HL-60 (cell line): Measurements from ENCODE around the gene TTC39B.
"Not testable (repeated sequence)": the region's sequence is repeated elsewhere in the genome, so short reads cannot be mapped to it uniquely, and the experiment has no call there.

Source experiments
- DNase-seq, 2 experiments: peaks; one replicate each; pipeline ENCODE4 v3.0.0-alpha.2; 2010 to 2020; ENCODE audit warnings: low read depth in 1 of 2, low spot score in 1 of 2
- H3K27ac ChIP-seq: fragments of 250-450 bp; sonication (Bioruptor Pico); replicated peaks from 2 replicates; pipeline ENCODE4 v1.5.1; 2020; ENCODE audit warnings: mild to moderate bottlenecking, moderate library complexity
- H3K27me3 ChIP-seq: fragments of 250-450 bp; sonication (Bioruptor Pico); 2 replicates; pipeline ENCODE4 v1.5.1; 2021; ENCODE audit warnings: mild to moderate bottlenecking, moderate library complexity; ENCODE audit not compliant: insufficient read depth, poor library complexity, severe bottlenecking
- H3K4me3 ChIP-seq: replicated peaks from 2 replicates; pipeline ENCODE4 v1.5.1; 2011; ENCODE audit warnings: mild to moderate bottlenecking, control low read depth, low read length; ENCODE audit not compliant: insufficient read depth
- GABPA ChIP-seq: IDR thresholded peaks from 2 replicates; pipeline ENCODE4 v1.6.1; 2012; ENCODE audit warnings: low read depth
- POLR2AphosphoS5 ChIP-seq: IDR thresholded peaks from 2 replicates; pipeline ENCODE4 v1.6.1; 2012; ENCODE audit warnings: low read depth
- SPI1 ChIP-seq: IDR thresholded peaks from 2 replicates; pipeline ENCODE4 v1.6.1; 2012; ENCODE audit warnings: low read depth, mild to moderate bottlenecking, borderline replicate concordance
- TF ChIP-seq, protein P1 (sequence below): IDR thresholded peaks from 2 replicates; pipeline ENCODE4 v1.6.1; 2012; ENCODE audit warnings: low read depth; ENCODE audit not compliant: insufficient replicate concordance
- TF ChIP-seq, protein P2 (sequence below): IDR thresholded peaks from one replicate; pipeline ENCODE4 v1.5.1; 2011; ENCODE audit warnings: low read length, control low read depth, inconsistent platforms; ENCODE audit not compliant: insufficient read depth

TTC39B gene

DNA sequence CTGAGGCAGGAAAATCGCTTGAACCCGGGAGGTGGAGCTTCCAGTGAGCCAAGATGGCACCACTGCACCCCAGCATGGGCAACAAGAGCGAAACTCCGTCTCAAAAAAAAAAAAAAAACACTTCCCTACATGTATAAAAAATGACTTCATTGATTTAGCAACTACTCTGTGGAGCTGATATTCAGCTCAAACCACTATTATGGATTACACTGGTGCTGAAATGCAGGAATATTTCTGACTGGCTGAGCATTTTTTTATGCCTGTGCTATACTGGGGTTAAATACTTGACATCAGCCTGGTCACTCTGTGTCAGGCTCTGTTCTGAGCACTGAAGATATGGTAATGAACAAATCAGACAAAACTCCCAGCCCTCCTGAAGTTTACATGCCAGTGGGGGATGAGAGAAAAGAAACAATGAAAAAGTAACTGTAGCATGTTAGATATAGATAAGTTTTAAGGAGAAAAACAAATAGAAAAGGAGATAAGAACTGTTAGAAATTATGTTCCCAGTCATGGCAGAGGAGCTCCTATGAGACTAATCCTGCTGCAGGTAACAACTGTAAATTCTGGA lies 22.6 kb upstream of the TTC39B start:
- DNase-seq: no peak
- no peak overlapping the region for H3K4me3 ChIP-seq
- H3K27me3 ChIP-seq: no peaks in the 10 kb centered on the region
- H3K27ac ChIP-seq: no peak overlapping the region
- TF ChIP-seq SPI1 (no peak), GABPA (no peak), POLR2AphosphoS5 (no peak)
- TF ChIP-seq, protein P1, sequence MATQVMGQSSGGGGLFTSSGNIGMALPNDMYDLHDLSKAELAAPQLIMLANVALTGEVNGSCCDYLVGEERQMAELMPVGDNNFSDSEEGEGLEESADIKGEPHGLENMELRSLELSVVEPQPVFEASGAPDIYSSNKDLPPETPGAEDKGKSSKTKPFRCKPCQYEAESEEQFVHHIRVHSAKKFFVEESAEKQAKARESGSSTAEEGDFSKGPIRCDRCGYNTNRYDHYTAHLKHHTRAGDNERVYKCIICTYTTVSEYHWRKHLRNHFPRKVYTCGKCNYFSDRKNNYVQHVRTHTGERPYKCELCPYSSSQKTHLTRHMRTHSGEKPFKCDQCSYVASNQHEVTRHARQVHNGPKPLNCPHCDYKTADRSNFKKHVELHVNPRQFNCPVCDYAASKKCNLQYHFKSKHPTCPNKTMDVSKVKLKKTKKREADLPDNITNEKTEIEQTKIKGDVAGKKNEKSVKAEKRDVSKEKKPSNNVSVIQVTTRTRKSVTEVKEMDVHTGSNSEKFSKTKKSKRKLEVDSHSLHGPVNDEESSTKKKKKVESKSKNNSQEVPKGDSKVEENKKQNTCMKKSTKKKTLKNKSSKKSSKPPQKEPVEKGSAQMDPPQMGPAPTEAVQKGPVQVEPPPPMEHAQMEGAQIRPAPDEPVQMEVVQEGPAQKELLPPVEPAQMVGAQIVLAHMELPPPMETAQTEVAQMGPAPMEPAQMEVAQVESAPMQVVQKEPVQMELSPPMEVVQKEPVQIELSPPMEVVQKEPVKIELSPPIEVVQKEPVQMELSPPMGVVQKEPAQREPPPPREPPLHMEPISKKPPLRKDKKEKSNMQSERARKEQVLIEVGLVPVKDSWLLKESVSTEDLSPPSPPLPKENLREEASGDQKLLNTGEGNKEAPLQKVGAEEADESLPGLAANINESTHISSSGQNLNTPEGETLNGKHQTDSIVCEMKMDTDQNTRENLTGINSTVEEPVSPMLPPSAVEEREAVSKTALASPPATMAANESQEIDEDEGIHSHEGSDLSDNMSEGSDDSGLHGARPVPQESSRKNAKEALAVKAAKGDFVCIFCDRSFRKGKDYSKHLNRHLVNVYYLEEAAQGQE: no peak
- TF ChIP-seq, protein P2, sequence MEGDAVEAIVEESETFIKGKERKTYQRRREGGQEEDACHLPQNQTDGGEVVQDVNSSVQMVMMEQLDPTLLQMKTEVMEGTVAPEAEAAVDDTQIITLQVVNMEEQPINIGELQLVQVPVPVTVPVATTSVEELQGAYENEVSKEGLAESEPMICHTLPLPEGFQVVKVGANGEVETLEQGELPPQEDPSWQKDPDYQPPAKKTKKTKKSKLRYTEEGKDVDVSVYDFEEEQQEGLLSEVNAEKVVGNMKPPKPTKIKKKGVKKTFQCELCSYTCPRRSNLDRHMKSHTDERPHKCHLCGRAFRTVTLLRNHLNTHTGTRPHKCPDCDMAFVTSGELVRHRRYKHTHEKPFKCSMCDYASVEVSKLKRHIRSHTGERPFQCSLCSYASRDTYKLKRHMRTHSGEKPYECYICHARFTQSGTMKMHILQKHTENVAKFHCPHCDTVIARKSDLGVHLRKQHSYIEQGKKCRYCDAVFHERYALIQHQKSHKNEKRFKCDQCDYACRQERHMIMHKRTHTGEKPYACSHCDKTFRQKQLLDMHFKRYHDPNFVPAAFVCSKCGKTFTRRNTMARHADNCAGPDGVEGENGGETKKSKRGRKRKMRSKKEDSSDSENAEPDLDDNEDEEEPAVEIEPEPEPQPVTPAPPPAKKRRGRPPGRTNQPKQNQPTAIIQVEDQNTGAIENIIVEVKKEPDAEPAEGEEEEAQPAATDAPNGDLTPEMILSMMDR: no peak

DNA sequence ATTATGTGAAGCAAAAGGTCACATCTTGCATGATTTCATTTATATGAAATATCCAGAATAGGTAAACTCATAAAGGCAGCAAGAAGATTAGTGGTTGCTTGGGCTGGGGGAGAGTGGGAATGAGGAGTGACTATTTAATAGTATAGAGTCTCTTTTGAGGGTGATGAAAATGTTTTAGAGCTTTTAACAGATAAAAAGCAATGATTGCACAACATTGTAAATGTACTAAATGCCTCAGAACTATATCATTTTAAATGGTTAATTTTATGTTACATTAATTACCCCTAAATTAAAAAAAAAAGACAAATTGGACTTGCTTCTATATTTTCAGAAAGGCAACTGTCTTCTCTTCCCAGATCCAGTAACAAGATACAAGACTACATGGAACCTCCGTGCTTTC lies 21.9 kb upstream of the TTC39B start:
- TF ChIP-seq GABPA (no peak), SPI1 (no peak), POLR2AphosphoS5 (no peak)
- TF ChIP-seq, protein P2: no peak
- TF ChIP-seq, protein P1: no peak
- no peaks in the 10 kb centered on the region for H3K27me3 ChIP-seq
- no peak overlapping the region for H3K27ac ChIP-seq
- H3K4me3 ChIP-seq: no peak overlapping the region
- no peak for DNase-seq

DNA sequence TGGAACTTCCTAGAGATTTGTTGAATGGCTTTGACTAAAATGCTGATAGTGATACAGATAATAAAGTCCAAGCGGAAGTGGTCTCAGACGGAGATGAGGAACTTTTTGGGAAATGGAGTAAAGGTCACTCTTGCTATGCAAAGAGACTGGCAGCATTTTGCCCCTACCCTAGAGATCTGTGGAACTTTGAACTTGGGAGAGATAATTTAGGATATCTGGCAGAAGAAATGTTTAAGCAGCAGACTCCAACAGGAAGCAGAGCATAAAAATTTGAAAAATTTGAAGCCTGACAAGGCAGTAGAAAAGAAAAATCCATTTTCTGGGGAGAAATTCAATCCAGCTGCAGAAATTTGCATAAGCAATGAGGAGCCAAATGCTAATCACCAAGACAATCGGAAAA lies 15.7 kb upstream of the TTC39B start:
- not testable (repeated sequence) for H3K27me3 ChIP-seq, DNase-seq, H3K27ac ChIP-seq

DNA sequence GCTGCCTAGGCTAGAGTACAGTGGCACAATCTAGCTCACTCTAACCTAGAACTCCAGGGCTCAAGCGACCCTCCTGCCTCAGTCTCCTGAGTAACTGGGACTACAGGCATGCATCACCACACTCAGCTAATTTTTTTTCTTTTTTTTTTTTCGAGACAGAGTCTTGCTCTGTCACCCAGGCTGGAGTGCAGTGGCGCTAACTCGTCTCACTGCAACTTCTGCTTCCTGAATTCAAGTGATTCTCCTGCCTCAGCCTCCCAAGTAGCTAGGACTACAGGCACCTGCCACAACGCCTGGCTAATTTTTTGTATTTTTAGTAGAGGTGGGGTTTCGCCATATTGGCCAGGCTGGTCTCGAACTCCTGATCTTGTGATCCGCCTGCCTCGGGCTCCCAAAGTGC lies 12.6 kb upstream of the TTC39B start:
- H3K27ac ChIP-seq, DNase-seq, H3K4me3 ChIP-seq, H3K27me3 ChIP-seq: not testable (repeated sequence)

More for the DNA sequence above, 15.7 kb upstream of the TTC39B start:
- H3K4me3 ChIP-seq: not testable (repeated sequence)

DNA sequence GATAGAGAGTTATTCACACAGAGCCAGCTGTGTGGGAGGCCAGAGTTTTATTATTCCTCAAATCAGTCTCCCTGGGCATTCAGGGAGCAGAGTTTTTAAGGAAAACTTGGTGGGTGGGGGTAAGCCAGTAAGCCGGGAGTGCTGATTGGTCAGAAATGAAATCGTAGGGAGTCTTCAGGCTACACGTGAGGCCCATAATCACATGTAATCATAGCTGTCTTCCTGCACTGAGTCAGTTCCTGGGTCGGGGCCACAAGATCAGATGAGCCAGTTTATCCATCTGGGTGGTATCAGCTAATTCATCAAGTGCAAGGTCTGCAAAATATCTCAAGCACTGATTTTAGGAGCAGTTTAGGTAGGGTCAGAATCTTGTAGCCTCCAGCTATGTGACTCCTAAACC lies 10.8 kb upstream of the TTC39B start:
- no peak overlapping the region for H3K4me3 ChIP-seq
- H3K27ac ChIP-seq: no peak overlapping the region
- no peaks in the 10 kb centered on the region for H3K27me3 ChIP-seq
- no peak for TF ChIP-seq SPI1
- TF ChIP-seq, protein P1: no peak
- TF ChIP-seq POLR2AphosphoS5: no peak
- no peak for TF ChIP-seq GABPA
- TF ChIP-seq, protein P2: no peak
- no peak for DNase-seq
